ENCODE results near the gene POU2F2.

Gene POU2F2

GRCh38 chr19:42117076-42117475 is 15.2 kb downstream of the POU2F2 start:
- no peaks in the 10 kb centered on the region for H3K36me3 ChIP-seq (ENCODE audit: low read depth)
- DNase-seq (ENCODE audit: low spot score) (no peak), ATAC-seq (ENCODE audit: low read depth) (no peak)
- no peaks in the 10 kb centered on the region for H3K9me3 ChIP-seq (ENCODE audit: severe bottlenecking)
- H3K4me3 ChIP-seq (ENCODE audit: severe bottlenecking), result no peak overlapping the region
- TF ChIP-seq CTCF (IDR thresholded peaks at IDR 0.05; ENCODE audit: poor library complexity, severe bottlenecking), result no peak
- H3K27ac ChIP-seq (ENCODE audit: poor library complexity, severe bottlenecking), result no peak overlapping the region
- no peaks in the 10 kb centered on the region for H3K27me3 ChIP-seq (ENCODE audit: insufficient read depth, poor library complexity, severe bottlenecking)
- H3K4me1 ChIP-seq (ENCODE audit: insufficient read depth, poor library complexity, severe bottlenecking), result peaks cover 44% of the 10 kb centered on the region

GRCh38 chr19:42116308-42117075 is 15.8 kb downstream of the POU2F2 start:
- no peaks in the 10 kb centered on the region for H3K36me3 ChIP-seq (ENCODE audit: low read depth)

GRCh38 chr19:42115705-42116104 is 16.5 kb downstream of the POU2F2 start:
- no peaks in the 10 kb centered on the region for H3K9me3 ChIP-seq (ENCODE audit: severe bottlenecking)
- no peaks in the 10 kb centered on the region for H3K27me3 ChIP-seq (ENCODE audit: insufficient read depth, poor library complexity, severe bottlenecking)
- no peaks in the 10 kb centered on the region for H3K36me3 ChIP-seq (ENCODE audit: low read depth)
- no peak for TF ChIP-seq CTCF (IDR thresholded peaks at IDR 0.05; ENCODE audit: poor library complexity, severe bottlenecking)
- no peak overlapping the region for H3K4me3 ChIP-seq (ENCODE audit: severe bottlenecking)
- H3K27ac ChIP-seq (ENCODE audit: poor library complexity, severe bottlenecking), result peak overlapping the region; percentile 96
- DNase-seq (ENCODE audit: low spot score) (no peak), ATAC-seq (ENCODE audit: low read depth) (no peak)
- H3K4me1 ChIP-seq (ENCODE audit: insufficient read depth, poor library complexity, severe bottlenecking), result peaks cover 42% of the 10 kb centered on the region

More at GRCh38 chr19:42116308-42117075, 15.8 kb downstream of the POU2F2 start:
- ATAC-seq (ENCODE audit: low read depth) (no peak), DNase-seq (ENCODE audit: low spot score) (no peak)
- H3K27me3 ChIP-seq (ENCODE audit: insufficient read depth, poor library complexity, severe bottlenecking), result no peaks in the 10 kb centered on the region
- H3K4me3 ChIP-seq (ENCODE audit: severe bottlenecking), result no peak overlapping the region
- TF ChIP-seq CTCF (IDR thresholded peaks at IDR 0.05; ENCODE audit: poor library complexity, severe bottlenecking), result no peak
- H3K9me3 ChIP-seq (ENCODE audit: severe bottlenecking), result no peaks in the 10 kb centered on the region
- H3K4me1 ChIP-seq (ENCODE audit: insufficient read depth, poor library complexity, severe bottlenecking), result peaks cover 44% of the 10 kb centered on the region
- H3K27ac ChIP-seq (ENCODE audit: poor library complexity, severe bottlenecking), result no peak overlapping the region

- no peaks in the 10 kb centered on the region for H3K36me3 ChIP-seq (ENCODE audit: low read depth)
- no peak for TF ChIP-seq CTCF (IDR thresholded peaks at IDR 0.05; ENCODE audit: poor library complexity, severe bottlenecking)
- ATAC-seq (ENCODE audit: low read depth) (no peak), DNase-seq (ENCODE audit: low spot score) (no peak)
- no peaks in the 10 kb centered on the region for H3K27me3 ChIP-seq (ENCODE audit: insufficient read depth, poor library complexity, severe bottlenecking)
- peak overlapping the region; percentile 96 for H3K27ac ChIP-seq (ENCODE audit: poor library complexity, severe bottlenecking)
- no peak overlapping the region for H3K4me3 ChIP-seq (ENCODE audit: severe bottlenecking)
- H3K4me1 ChIP-seq (ENCODE audit: insufficient read depth, poor library complexity, severe bottlenecking), result peaks cover 38% of the 10 kb centered on the region
- no peaks in the 10 kb centered on the region for H3K9me3 ChIP-seq (ENCODE audit: severe bottlenecking)
Measured at GRCh38 chr19:42115219-42115618, 17.0 kb downstream of the POU2F2 start.

GRCh38 chr19:42114412-42114811 is 17.8 kb downstream of the POU2F2 start:
- Histone ChIP-seq H3K36me3 (ENCODE audit: low read depth) (no peaks in the 10 kb centered on the region), H3K27me3 (ENCODE audit: insufficient read depth, poor library complexity, severe bottlenecking) (no peaks in the 10 kb centered on the region), H3K4me3 (ENCODE audit: severe bottlenecking) (no peak overlapping the region), H3K9me3 (ENCODE audit: severe bottlenecking) (no peaks in the 10 kb centered on the region), H3K4me1 (ENCODE audit: insufficient read depth, poor library complexity, severe bottlenecking) (peaks cover 38% of the 10 kb centered on the region), H3K27ac (ENCODE audit: poor library complexity, severe bottlenecking) (peak overlapping the region; percentile 96)
- ATAC-seq (ENCODE audit: low read depth) (no peak), DNase-seq (ENCODE audit: low spot score) (no peak)
- TF ChIP-seq CTCF (IDR thresholded peaks at IDR 0.05; ENCODE audit: poor library complexity, severe bottlenecking), result no peak

All from RWPE2 (cell line).